ENCODE measurements around the gene NDUFAF3.

The NDUFAF3 gene

GRCh38 chr3:48989796-48990635, 31.9 kb upstream of the NDUFAF3 start, which contains the start of gene P4HTM:
Gene P4HTM (plus strand): TSS chr3:48990241. CDS start chr3:48990257, 16 bp downstream.
- Mint-ChIP-seq H3K9me3 (no peaks in the 10 kb centered on the region), H3K4me3 (peak within 1 kb of the TSS; percentile 93), H3K27me3 (ENCODE audit: low read depth, poor library complexity) (peaks cover 7% of the 10 kb centered on the region), H3K4me1 (peaks cover 33% of the 10 kb centered on the region), H3K27ac (peak within 1 kb of the TSS; percentile 98), H3K36me3 (ENCODE audit: low read depth) (peaks cover 6% of the 10 kb centered on the region)
- DNase-seq: peak; percentile 78
- TF ChIP-seq CTCF (IDR thresholded peaks at IDR 0.05): peak; percentile 10

GRCh38 chr3:48990636-48991469, 31.1 kb upstream of the NDUFAF3 start:
- no peak overlapping the region for H3K27ac Mint-ChIP-seq
- peaks cover 6% of the 10 kb centered on the region for H3K36me3 Mint-ChIP-seq (ENCODE audit: low read depth)
- H3K27me3 Mint-ChIP-seq (ENCODE audit: low read depth, poor library complexity): peaks cover 7% of the 10 kb centered on the region
- H3K9me3 Mint-ChIP-seq: no peaks in the 10 kb centered on the region
- peak; percentile 39 for DNase-seq
- peak overlapping the region; percentile 88 for H3K4me3 Mint-ChIP-seq
- H3K4me1 Mint-ChIP-seq: peaks cover 33% of the 10 kb centered on the region
- TF ChIP-seq CTCF (IDR thresholded peaks at IDR 0.05): no peak

GRCh38 chr3:48991851-48992545, 29.9 kb upstream of the NDUFAF3 start:
- H3K9me3 Mint-ChIP-seq: no peaks in the 10 kb centered on the region
- peaks cover 7% of the 10 kb centered on the region for H3K27me3 Mint-ChIP-seq (ENCODE audit: low read depth, poor library complexity)
- H3K4me1 Mint-ChIP-seq: peaks cover 33% of the 10 kb centered on the region
- DNase-seq: no peak
- peak overlapping the region; percentile 72 for H3K4me3 Mint-ChIP-seq
- peaks cover 6% of the 10 kb centered on the region for H3K36me3 Mint-ChIP-seq (ENCODE audit: low read depth)
- no peak overlapping the region for H3K27ac Mint-ChIP-seq
- no peak for TF ChIP-seq CTCF (IDR thresholded peaks at IDR 0.05)

GRCh38 chr3:48993834-48994233, 28.1 kb upstream of the NDUFAF3 start:
- no peak for TF ChIP-seq CTCF (IDR thresholded peaks at IDR 0.05)
- Mint-ChIP-seq H3K27ac (no peak overlapping the region), H3K9me3 (no peaks in the 10 kb centered on the region), H3K36me3 (ENCODE audit: low read depth) (peaks cover 6% of the 10 kb centered on the region), H3K27me3 (ENCODE audit: low read depth, poor library complexity) (peaks cover 2% of the 10 kb centered on the region), H3K4me3 (no peak overlapping the region), H3K4me1 (peaks cover 42% of the 10 kb centered on the region)
- DNase-seq: no peak

GRCh38 chr3:48996640-48997039, 25.3 kb upstream of the NDUFAF3 start:
- Mint-ChIP-seq H3K27ac (no peak overlapping the region), H3K27me3 (ENCODE audit: low read depth, poor library complexity) (peaks cover 2% of the 10 kb centered on the region)
- TF ChIP-seq CTCF (IDR thresholded peaks at IDR 0.05): no peak

More at GRCh38 chr3:48996640-48997039, 25.3 kb upstream of the NDUFAF3 start:
- Mint-ChIP-seq H3K4me1 (peaks cover 31% of the 10 kb centered on the region), H3K36me3 (ENCODE audit: low read depth) (peaks cover 6% of the 10 kb centered on the region), H3K4me3 (no peak overlapping the region), H3K9me3 (no peaks in the 10 kb centered on the region)
- no peak for DNase-seq

Data from nephron progenitor cell (in vitro differentiated cells).